Naive thymus-derived CD8-positive, alpha-beta T cell (primary cell): Measurements from ENCODE around the gene RNF213. TPM values are rescaled to one million over a fixed set of nuclear protein-coding genes. Genes with fewer than 3 reads are reported as not detected.
A peak's percentile ranks its signal among the peaks of the same experiment; 100 is the strongest.
"Not testable (repeated sequence)": the region's sequence is repeated elsewhere in the genome, so short reads cannot be mapped to it uniquely, and the experiment has no call there.

Source experiments
- ATAC-seq, 2 donors: fragments of 150-1000 bp; cut with Tn5 transposase in 1 of 2; sonication (Bioruptor Pico), chemical (Tn5 transposase) in 1 of 2; 1 replicate in 1 of 2; 2 replicates in 1 of 2; pipeline ENCODE4 v1.10.0; 2021; ENCODE audit warnings: mild to moderate bottlenecking in 2 of 2, moderate library complexity in 2 of 2
- POLR2A ChIA-PET: fragments of 350-600 bp; sonication (Branson Sonifier 250); formaldehyde crosslinking; loops from one replicate; lab custom pipeline; 2021; ENCODE audit warnings: antibody characterized with exemption; lab: Charles Lee
- DNase-seq, 10 donors: peaks; one replicate each; pipeline versions ENCODE4 v3.0.0 to v3.0.0-alpha.2; 2020 to 2022
- H3K27ac Mint-ChIP-seq, 10 donors: one replicate each; pipeline ENCODE4 v1.8.0; 2020 to 2022; ENCODE audit warnings: mild to moderate bottlenecking in 10 of 10, mixed read lengths in 10 of 10, moderate library complexity in 4 of 10, inconsistent platforms in 1 of 10
- H3K27me3 Mint-ChIP-seq, 5 donors: one replicate each; pipeline ENCODE4 v1.8.0; 2021 to 2022; ENCODE audit warnings: mixed read lengths in 5 of 5
- H3K36me3 Mint-ChIP-seq, 3 donors: one replicate each; pipeline ENCODE4 v1.8.0; 2020 to 2022; ENCODE audit warnings: mixed read lengths in 3 of 3, mild to moderate bottlenecking in 2 of 3, inconsistent platforms in 1 of 3
- H3K4me1 Mint-ChIP-seq, 4 donors: one replicate each; pipeline ENCODE4 v1.8.0; 2021 to 2022; ENCODE audit warnings: mixed read lengths in 4 of 4
- H3K4me3 Mint-ChIP-seq, 10 donors: one replicate each; pipeline ENCODE4 v1.8.0; 2020 to 2022; ENCODE audit warnings: mild to moderate bottlenecking in 10 of 10, mixed read lengths in 10 of 10, moderate library complexity in 6 of 10, inconsistent platforms in 1 of 10
- H3K9me3 Mint-ChIP-seq, 9 donors: one replicate each; pipeline ENCODE4 v1.8.0; 2020 to 2022; ENCODE audit warnings: mixed read lengths in 9 of 9, mild to moderate bottlenecking in 3 of 9, inconsistent platforms in 1 of 9, moderate library complexity in 1 of 9
- polyA plus RNA-seq, 3 donors: library from polyadenylated mRNA; unstranded; fragments of 300-500 nt; fragmentation: Illumina TruSeq; gene quantifications; one replicate each; pipeline ENCODE4 v1.2.3, GENCODE V29; 2021
- total RNA-seq, 8 experiments: library from RNA in 2 of 8; stranded (reverse) in 2 of 8; gene quantifications; one replicate each; pipeline ENCODE4 v1.2.3 and lab custom pipeline; 2021 to 2026

RNF213 gene
- total and polyA plus RNA-seq, 5 experiments from 2014 or later: 27.1 to 328 (median 52.2) TPM

GRCh38 chr17:80264205-80265075 lies 3.8 kb downstream of the RNF213 start:
- ATAC-seq (peak; percentile 17 to 28), DNase-seq (peak; percentile 41 to 84 (median 56))
- POLR2A ChIA-PET: interaction anchor here (0.6 to 6.3 kb wide), 17 partner anchors 8 to 960 kb away, joined by 3 to 50 read pairs (median 4); partner anchors contain the start of genes EIF4A3, SGSH and SLC26A11
- no peaks in the 10 kb centered on the region for H3K9me3 Mint-ChIP-seq
- H3K36me3 Mint-ChIP-seq: peaks cover 4 to 23% (median 5%) of the 10 kb centered on the region in 3 donors
- H3K4me1 Mint-ChIP-seq: peaks cover 19 to 57% (median 52%) of the 10 kb centered on the region in 4 donors
- peaks cover 0 to 2% (median 0%) of the 10 kb centered on the region in 5 donors for H3K27me3 Mint-ChIP-seq
- H3K27ac Mint-ChIP-seq: peak overlapping the region in 9 of 10 donors; percentile 86 to 97 (median 97)
- peak overlapping the region; percentile 85 to 99 (median 98) for H3K4me3 Mint-ChIP-seq

GRCh38 chr17:80265205-80266068 lies 4.8 kb downstream of the RNF213 start:
- peaks cover 0 to 2% (median 0%) of the 10 kb centered on the region in 5 donors for H3K27me3 Mint-ChIP-seq
- DNase-seq: peak in 8 of 10 donors; percentile 41 to 76 (median 58)
- no peaks in the 10 kb centered on the region for H3K9me3 Mint-ChIP-seq
- peak; percentile 35 to 42 for ATAC-seq
- H3K27ac Mint-ChIP-seq: peak overlapping the region in 9 of 10 donors; percentile 86 to 97 (median 97)
- POLR2A ChIA-PET: interaction anchor here (0.6 to 6.3 kb wide), 13 partner anchors 7 to 959 kb away, joined by 3 to 50 read pairs (median 4); partner anchors contain the start of genes SGSH and SLC26A11
- peaks cover 4 to 23% (median 5%) of the 10 kb centered on the region in 3 donors for H3K36me3 Mint-ChIP-seq
- peaks cover 20 to 53% (median 47%) of the 10 kb centered on the region in 4 donors for H3K4me1 Mint-ChIP-seq
- peak overlapping the region; percentile 85 to 99 (median 98) for H3K4me3 Mint-ChIP-seq

GRCh38 chr17:80267391-80267790 lies 6.7 kb downstream of the RNF213 start:
- peak overlapping the region in 9 of 10 donors; percentile 63 to 82 (median 67) for H3K27ac Mint-ChIP-seq
- no peak for ATAC-seq
- POLR2A ChIA-PET: interaction anchor here (0.7 to 1.5 kb wide), 4 partner anchors 20 to 769 kb away, joined by 3 to 4 read pairs (median 4); no protein-coding TSS in a partner anchor
- peak overlapping the region in 9 of 10 donors; percentile 13 to 66 (median 44) for H3K4me3 Mint-ChIP-seq
- H3K4me1 Mint-ChIP-seq: peaks cover 23 to 46% (median 43%) of the 10 kb centered on the region in 4 donors
- peaks cover 4 to 30% (median 8%) of the 10 kb centered on the region in 3 donors for H3K36me3 Mint-ChIP-seq
- no peaks in the 10 kb centered on the region for H3K27me3 Mint-ChIP-seq
- H3K9me3 Mint-ChIP-seq: no peaks in the 10 kb centered on the region
- DNase-seq: no peak

GRCh38 chr17:80268427-80268826 lies 7.8 kb downstream of the RNF213 start:
- H3K9me3 Mint-ChIP-seq: no peaks in the 10 kb centered on the region
- peaks cover 4 to 39% (median 8%) of the 10 kb centered on the region in 3 donors for H3K36me3 Mint-ChIP-seq
- POLR2A ChIA-PET: interaction anchor here (0.6 to 1.1 kb wide), 4 partner anchors 8 to 737 kb away, joined by 3 to 6 read pairs (median 4); no protein-coding TSS in a partner anchor
- no peak for DNase-seq
- ATAC-seq: no peak
- H3K4me3 Mint-ChIP-seq: no peak overlapping the region
- H3K4me1 Mint-ChIP-seq: peaks cover 23 to 53% (median 47%) of the 10 kb centered on the region in 4 donors
- H3K27me3 Mint-ChIP-seq: no peaks in the 10 kb centered on the region
- H3K27ac Mint-ChIP-seq: no peak overlapping the region

- POLR2A ChIA-PET: no interaction called here
- no peak overlapping the region for H3K4me3 Mint-ChIP-seq
- H3K36me3 Mint-ChIP-seq: peaks cover 4 to 46% (median 12%) of the 10 kb centered on the region in 3 donors
- H3K9me3 Mint-ChIP-seq: no peaks in the 10 kb centered on the region
- DNase-seq (no peak), ATAC-seq (no peak)
- H3K27me3 Mint-ChIP-seq: no peaks in the 10 kb centered on the region
- peaks cover 26 to 59% (median 52%) of the 10 kb centered on the region in 4 donors for H3K4me1 Mint-ChIP-seq
- no peak overlapping the region for H3K27ac Mint-ChIP-seq
Measured at GRCh38 chr17:80269405-80269807, 8.8 kb downstream of the RNF213 start.

- H3K27me3 Mint-ChIP-seq: no peaks in the 10 kb centered on the region
- ATAC-seq (no peak), DNase-seq (no peak)
- POLR2A ChIA-PET: interaction anchor here (0.8 to 5.1 kb wide), 3 partner anchors 7 to 52 kb away, joined by 3 to 50 read pairs (median 4); partner anchors contain the start of gene RNF213
- H3K27ac Mint-ChIP-seq: peak overlapping the region in 5 of 10 donors; percentile 66 to 79 (median 74)
- peaks cover 4 to 50% (median 12%) of the 10 kb centered on the region in 3 donors for H3K36me3 Mint-ChIP-seq
- H3K9me3 Mint-ChIP-seq: no peaks in the 10 kb centered on the region
- H3K4me3 Mint-ChIP-seq: peak overlapping the region in 8 of 10 donors; percentile 8 to 54 (median 28)
- H3K4me1 Mint-ChIP-seq: peaks cover 25 to 52% (median 50%) of the 10 kb centered on the region in 4 donors
Measured at GRCh38 chr17:80270104-80270503, 9.5 kb downstream of the RNF213 start.

- ATAC-seq: peak; percentile 77 to 90
- peaks cover 24 to 47% (median 46%) of the 10 kb centered on the region in 4 donors for H3K4me1 Mint-ChIP-seq
- no peaks in the 10 kb centered on the region for H3K27me3 Mint-ChIP-seq
- POLR2A ChIA-PET: interaction anchor here (1.0 to 5.1 kb wide), 3 partner anchors 8 to 68 kb away, joined by 3 to 50 read pairs (median 3); partner anchors contain the start of gene RNF213
- peak in 5 of 10 donors; percentile 37 to 44 (median 39) for DNase-seq
- H3K36me3 Mint-ChIP-seq: peaks cover under 1 to 51% (median 9%) of the 10 kb centered on the region in 3 donors
- H3K4me3 Mint-ChIP-seq: peak overlapping the region in 7 of 10 donors; percentile 22 to 87 (median 64)
- no peaks in the 10 kb centered on the region for H3K9me3 Mint-ChIP-seq
- H3K27ac Mint-ChIP-seq: peak overlapping the region in 8 of 10 donors; percentile 69 to 93 (median 82)
Measured at GRCh38 chr17:80270836-80271235, 10.2 kb downstream of the RNF213 start.

- DNase-seq (no peak), ATAC-seq (no peak)
- Mint-ChIP-seq H3K4me1 (peaks cover 26 to 44% (median 42%) of the 10 kb centered on the region in 4 donors), H3K27me3 (no peaks in the 10 kb centered on the region), H3K4me3 (peak overlapping the region in 8 of 10 donors; percentile 12 to 77 (median 31)), H3K36me3 (peaks cover 0 to 53% (median 7%) of the 10 kb centered on the region in 3 donors), H3K9me3 (no peaks in the 10 kb centered on the region), H3K27ac (peak overlapping the region in 8 of 10 donors; percentile 76 to 91 (median 86))
- POLR2A ChIA-PET: interaction anchor here (5.1 kb wide), 1 partner anchor 10 kb away, joined by 50 read pairs; the partner anchor contains the start of gene RNF213
Measured at GRCh38 chr17:80272366-80272765, 11.7 kb downstream of the RNF213 start.

- POLR2A ChIA-PET: interaction anchor here (5.1 kb wide), 1 partner anchor 12 kb away, joined by 50 read pairs; the partner anchor contains the start of gene RNF213
- Mint-ChIP-seq H3K4me3 (peak overlapping the region; percentile 8 to 77 (median 72)), H3K27ac (peak overlapping the region; percentile 75 to 94 (median 89)), H3K27me3 (no peaks in the 10 kb centered on the region), H3K36me3 (peaks cover 0 to 64% (median 7%) of the 10 kb centered on the region in 3 donors), H3K4me1 (peaks cover 26 to 53% (median 48%) of the 10 kb centered on the region in 4 donors), H3K9me3 (no peaks in the 10 kb centered on the region)
- ATAC-seq (no peak), DNase-seq (peak in 1 of 10 donors; percentile 23)
Measured at GRCh38 chr17:80274331-80274730, 13.7 kb downstream of the RNF213 start.

GRCh38 chr17:80274871-80275449 lies 14.3 kb downstream of the RNF213 start:
- H3K9me3 Mint-ChIP-seq: no peaks in the 10 kb centered on the region
- ATAC-seq (no peak), DNase-seq (no peak)
- H3K4me1 Mint-ChIP-seq: peaks cover 28 to 59% (median 54%) of the 10 kb centered on the region in 4 donors
- peak overlapping the region; percentile 19 to 79 (median 60) for H3K27ac Mint-ChIP-seq
- POLR2A ChIA-PET: interaction anchor here (5.1 kb wide), 1 partner anchor 12 kb away, joined by 50 read pairs; the partner anchor contains the start of gene RNF213
- peak overlapping the region in 3 of 10 donors; percentile 34 to 75 (median 36) for H3K4me3 Mint-ChIP-seq
- H3K27me3 Mint-ChIP-seq: no peaks in the 10 kb centered on the region
- H3K36me3 Mint-ChIP-seq: peaks cover 0 to 71% (median 7%) of the 10 kb centered on the region in 3 donors

GRCh38 chr17:80275857-80276256 lies 15.2 kb downstream of the RNF213 start:
- peaks cover 28 to 62% (median 60%) of the 10 kb centered on the region in 4 donors for H3K4me1 Mint-ChIP-seq

More at GRCh38 chr17:80275857-80276256, 15.2 kb downstream of the RNF213 start:
- not testable (repeated sequence) for H3K27me3 Mint-ChIP-seq, H3K4me3 Mint-ChIP-seq, H3K9me3 Mint-ChIP-seq, DNase-seq, ATAC-seq
- POLR2A ChIA-PET: interaction anchor here (0.6 to 1.1 kb wide), 3 partner anchors 8 to 1545 kb away, joined by 3 to 4 read pairs (median 4); no protein-coding TSS in a partner anchor
- H3K36me3 Mint-ChIP-seq: peaks cover 0 to 80% (median 7%) of the 10 kb centered on the region in 3 donors
- H3K27ac Mint-ChIP-seq: peak overlapping the region in 1 of 10 donors; percentile 76
